H1 (cell line): ENCODE measurements around the gene KCNN4. TPM values are rescaled to one million over a fixed set of nuclear protein-coding genes. Genes with fewer than 3 reads are reported as not detected.

Source experiments
- CTCF ChIA-PET: fragments of 300-600 bp; sonication (Branson Sonifier 250); formaldehyde crosslinking; loops from one replicate; lab custom pipeline; 2021; ENCODE audit not compliant: partially characterized antibody; lab: Charles Lee
- POLR2A ChIA-PET: fragments of 300-600 bp; sonication (Branson Sonifier 250); formaldehyde crosslinking; loops from one replicate; lab custom pipeline; 2021; ENCODE audit warnings: inconsistent platforms; ENCODE audit not compliant: partially characterized antibody; lab: Charles Lee
- DNase-seq, 2 experiments: peaks; one replicate each; pipeline versions ENCODE4 v3.0.0 to v3.0.0-alpha.2; 2010 to 2022; ENCODE audit warnings: low spot score in 2 of 2, low read depth in 1 of 2, mixed read lengths in 1 of 2
- FAIRE-seq: peaks from 2 replicates; lab custom pipeline; 2011; peaks lifted over from hg19 to GRCh38; lab: Jason Lieb, UNC
- H2AFZ ChIP-seq: 2 replicates; pipeline ENCODE4 v1.8.1; 2012; ENCODE audit warnings: low read length, inconsistent platforms
- H2AK5ac ChIP-seq: 2 replicates; pipeline ENCODE4 v1.6.1; 2013; ENCODE audit warnings: low read depth, low read length
- H2BK120ac ChIP-seq: replicated peaks from 2 replicates; pipeline ENCODE3; 2013; ENCODE audit warnings: low read depth, low read length, inconsistent platforms
- H2BK12ac ChIP-seq: 2 replicates; pipeline ENCODE4 v1.6.1; 2013; ENCODE audit warnings: low read depth, low read length
- H2BK15ac ChIP-seq: 2 replicates; pipeline ENCODE4 v1.6.1; 2013; ENCODE audit warnings: low read length
- H2BK20ac ChIP-seq: 2 replicates; pipeline ENCODE4 v1.6.1; 2013; ENCODE audit warnings: low read length
- H2BK5ac ChIP-seq: 2 replicates; pipeline ENCODE4 v1.6.1; 2013; ENCODE audit warnings: low read depth, low read length
- H3K14ac ChIP-seq: 2 replicates; pipeline ENCODE4 v1.6.1; 2013; ENCODE audit warnings: inconsistent platforms; ENCODE audit not compliant: insufficient read length
- H3K18ac ChIP-seq: 2 replicates; pipeline ENCODE4 v1.6.1; 2013; ENCODE audit warnings: low read length; ENCODE audit errors: extremely low read depth
- H3K23ac ChIP-seq: 2 replicates; pipeline ENCODE4 v1.6.1; 2013; ENCODE audit warnings: inconsistent platforms; ENCODE audit not compliant: insufficient read length
- H3K23me2 ChIP-seq: 2 replicates; pipeline ENCODE4 v1.6.1; 2013; ENCODE audit warnings: low read depth, low read length
- H3K27ac ChIP-seq: 2 replicates; pipeline ENCODE4 v1.6.1; 2011; ENCODE audit warnings: low read depth, low read length, inconsistent platforms
- H3K27me3 ChIP-seq, 4 experiments: replicated peaks in 1 of 4; 1 replicate in 1 of 4; 2 replicates in 3 of 4; pipeline versions ENCODE4 v1.6.1 to v1.8.1; 2011 to 2013; ENCODE audit warnings: low read length in 3 of 4, mild to moderate bottlenecking in 3 of 4, inconsistent platforms in 2 of 4, mixed read lengths in 2 of 4, moderate library complexity in 1 of 4; ENCODE audit not compliant: control insufficient read depth in 3 of 4, insufficient read depth in 3 of 4; ENCODE audit errors: extremely low read depth in 1 of 4
- H3K36me3 ChIP-seq, 4 experiments: 2 replicates each; pipeline versions ENCODE4 v1.6.1 to v1.8.1; 2011 to 2013; ENCODE audit warnings: mild to moderate bottlenecking in 4 of 4, low read length in 3 of 4, moderate library complexity in 2 of 4, control low read depth in 1 of 4, inconsistent platforms in 1 of 4; ENCODE audit not compliant: insufficient read depth in 4 of 4, control insufficient read depth in 2 of 4
- H3K4ac ChIP-seq: replicated peaks from 2 replicates; pipeline ENCODE3; 2013; ENCODE audit warnings: low read length, low read depth, mixed read lengths, inconsistent platforms; ENCODE audit not compliant: insufficient read length
- H3K4me1 ChIP-seq, 4 experiments: replicated peaks in 1 of 4; 1 replicate in 1 of 4; 2 replicates in 3 of 4; pipeline versions ENCODE4 v1.6.1 to v1.8.1; 2011 to 2013; ENCODE audit warnings: low read length in 3 of 4, inconsistent platforms in 2 of 4, mixed read lengths in 1 of 4; ENCODE audit not compliant: insufficient read depth in 4 of 4, control insufficient read depth in 3 of 4
- H3K4me2 ChIP-seq, 2 experiments: 2 replicates each; pipeline versions ENCODE4 v1.6.1 to v1.8.1; 2011 to 2013; ENCODE audit warnings: low read depth in 2 of 2, low read length in 2 of 2, control low read depth in 1 of 2, inconsistent platforms in 1 of 2, mild to moderate bottlenecking in 1 of 2; ENCODE audit not compliant: insufficient read depth in 1 of 2
- H3K4me3 ChIP-seq, 4 experiments: fragments of 200-600, 300-600 bp in 1 of 4; sonication (generic), shearing (Covaris generic), sonication (Bioruptor Twin) in 1 of 4; 2 replicates each; pipeline versions ENCODE4 v1.5.1 to v1.8.1; 2011 to 2016; ENCODE audit warnings: low read length in 4 of 4, low read depth in 3 of 4, control low read depth in 2 of 4, inconsistent platforms in 2 of 4, mild to moderate bottlenecking in 2 of 4, mixed read lengths in 1 of 4, moderate library complexity in 1 of 4; ENCODE audit not compliant: insufficient read depth in 2 of 4; ENCODE audit errors: extremely low read depth in 1 of 4
- H3K56ac ChIP-seq: replicated peaks from 2 replicates; pipeline ENCODE3; 2013; ENCODE audit warnings: low read depth, mild to moderate bottlenecking, mixed read lengths, low read length, inconsistent platforms; ENCODE audit not compliant: insufficient read length
- H3K79me1 ChIP-seq: 2 replicates; pipeline ENCODE4 v1.6.1; 2013; ENCODE audit warnings: low read depth, low read length, control low read depth
- H3K79me2 ChIP-seq, 2 experiments: 2 replicates each; pipeline versions ENCODE4 v1.6.1 to v1.8.1; 2012 to 2013; ENCODE audit warnings: low read length in 2 of 2, mild to moderate bottlenecking in 2 of 2, inconsistent platforms in 1 of 2; ENCODE audit not compliant: insufficient read depth in 2 of 2, control insufficient read depth in 1 of 2
- H3K9ac ChIP-seq, 4 experiments: replicated peaks in 1 of 4; 1 replicate in 1 of 4; 2 replicates in 3 of 4; pipeline versions ENCODE4 v1.6.1 to v1.8.1; 2011 to 2013; ENCODE audit warnings: low read depth in 3 of 4, low read length in 3 of 4, control low read depth in 2 of 4, mild to moderate bottlenecking in 2 of 4, moderate library complexity in 2 of 4, inconsistent platforms in 1 of 4; ENCODE audit errors: extremely low read depth in 1 of 4
- H3K9me3 ChIP-seq, 2 experiments: 2 replicates each; pipeline versions ENCODE4 v1.6.1 to v1.8.1; 2012 to 2013; ENCODE audit warnings: mild to moderate bottlenecking in 2 of 2, moderate library complexity in 2 of 2, control low read depth in 1 of 2, inconsistent platforms in 1 of 2, low read depth in 1 of 2, low read length in 1 of 2, mixed read lengths in 1 of 2; ENCODE audit not compliant: insufficient read depth in 2 of 2
- H4K20me1 ChIP-seq, 2 experiments: replicated peaks in 1 of 2; 2 replicates each; pipeline versions ENCODE3 to v1.8.1; 2011 to 2013; ENCODE audit warnings: inconsistent platforms in 2 of 2, low read length in 2 of 2, mild to moderate bottlenecking in 1 of 2; ENCODE audit not compliant: insufficient read depth in 2 of 2, control insufficient read depth in 1 of 2
- H4K5ac ChIP-seq: 2 replicates; pipeline ENCODE4 v1.6.1; 2013; ENCODE audit warnings: low read length, low read depth, mixed read lengths, inconsistent platforms; ENCODE audit not compliant: insufficient read length
- H4K8ac ChIP-seq: 2 replicates; pipeline ENCODE4 v1.8.0; 2013; ENCODE audit warnings: mild to moderate bottlenecking, moderate library complexity, low read length, inconsistent platforms; ENCODE audit not compliant: insufficient read depth; ENCODE audit errors: extremely low read depth
- H4K91ac ChIP-seq: replicated peaks from 2 replicates; pipeline ENCODE3; 2013; ENCODE audit warnings: low read length, mixed read lengths, inconsistent platforms; ENCODE audit not compliant: insufficient read length
- KDM5A ChIP-seq: fragments of 200-600 bp; IDR thresholded peaks from 2 replicates; pipeline ENCODE4 v1.7.1; 2012; ENCODE audit warnings: mild to moderate bottlenecking, low read length, inconsistent platforms, mixed read lengths
- POLR2A ChIP-seq, 2 experiments: IDR thresholded peaks; 1 replicate in 1 of 2; 2 replicates in 1 of 2; pipeline ENCODE4 v1.6.1; 2011; ENCODE audit warnings: low read depth in 2 of 2, low read length in 2 of 2, mild to moderate bottlenecking in 2 of 2; ENCODE audit errors: control extremely low read depth in 1 of 2
- POU5F1 ChIP-seq: IDR thresholded peaks from 2 replicates; pipeline ENCODE4 v1.6.1; 2011; ENCODE audit warnings: low read depth, mild to moderate bottlenecking, low read length, moderate library complexity
- RAD21 ChIP-seq, 2 experiments: IDR thresholded peaks in 1 of 2; conservative IDR thresholded peaks in 1 of 2; 2 replicates each; pipeline ENCODE4 v1.6.1; 2011; ENCODE audit warnings: low read depth in 2 of 2, low read length in 2 of 2, improper control_type of control experiment in 1 of 2, inconsistent platforms in 1 of 2, mild to moderate bottlenecking in 1 of 2, moderate library complexity in 1 of 2
- SIN3A ChIP-seq, 2 experiments: IDR thresholded peaks in 1 of 2; conservative IDR thresholded peaks in 1 of 2; 2 replicates each; pipeline ENCODE4 v1.6.1; 2011 to 2012; ENCODE audit warnings: low read length in 2 of 2, improper control_type of control experiment in 1 of 2, low read depth in 1 of 2, mild to moderate bottlenecking in 1 of 2
- SIRT6 ChIP-seq: IDR thresholded peaks from one replicate; pipeline ENCODE4 v1.7.1; 2012; ENCODE audit warnings: low read length, inconsistent platforms
- WGBS, 2 experiments: shearing (Covaris generic) in 1 of 2; methylation state at CpG; one replicate each; pipeline versions ENCODE4 v1.1.6 to v1.1.7; 2013 to 2015; ENCODE audit warnings: low lambda C conversion rate in 2 of 2, mixed read lengths in 2 of 2, inconsistent platforms in 1 of 2, low coverage in 1 of 2, missing lambda C conversion rate in 1 of 2; ENCODE audit not compliant: insufficient replicate concordance in 2 of 2, insufficient coverage in 1 of 2, insufficient read length in 1 of 2; ENCODE audit errors: extremely low coverage in 1 of 2, missing lambda C conversion rate in 1 of 2; 5-methylcytosine and 5-hydroxymethylcytosine counted together
- polyA plus RNA-seq, 7 experiments: library from polyadenylated mRNA; depleted of rRNA in 3 of 7; stranded (reverse) in 5 of 7; unstranded in 2 of 7; fragments of >200 nt in 5 of 7; fragments of 200-250 nt in 2 of 7; gene quantifications; 1 replicate in 5 of 7; 2 replicates in 1 of 7; 4 replicates in 1 of 7; pipeline versions ENCODE4 v1.2.1 to v1.2.3, GENCODE V29; 2011 to 2013; ENCODE audit warnings: missing spikeins in 2 of 7, mixed read lengths in 2 of 7
- total RNA-seq: library from RNA; stranded (reverse); fragmentation: NEBNext Ultra II Directional; extraction: Animal tissue kit (Norgen Biotek cat#: 25700); gene quantifications from 2 replicates; pipeline ENCODE4 v1.2.1, GENCODE V29; 2021
- TF ChIP-seq, protein P1 (sequence below): IDR thresholded peaks from 2 replicates; pipeline ENCODE4 v1.6.1; 2011; ENCODE audit warnings: low read depth, mild to moderate bottlenecking, low read length; ENCODE audit not compliant: insufficient read depth

KCNN4 gene
- total and polyA plus RNA-seq, 2 of the 8 experiments (the other 6 are each of a cell fraction or from before 2014, with no cell fraction given) = 0.78 to 1.5 TPM

DNA sequence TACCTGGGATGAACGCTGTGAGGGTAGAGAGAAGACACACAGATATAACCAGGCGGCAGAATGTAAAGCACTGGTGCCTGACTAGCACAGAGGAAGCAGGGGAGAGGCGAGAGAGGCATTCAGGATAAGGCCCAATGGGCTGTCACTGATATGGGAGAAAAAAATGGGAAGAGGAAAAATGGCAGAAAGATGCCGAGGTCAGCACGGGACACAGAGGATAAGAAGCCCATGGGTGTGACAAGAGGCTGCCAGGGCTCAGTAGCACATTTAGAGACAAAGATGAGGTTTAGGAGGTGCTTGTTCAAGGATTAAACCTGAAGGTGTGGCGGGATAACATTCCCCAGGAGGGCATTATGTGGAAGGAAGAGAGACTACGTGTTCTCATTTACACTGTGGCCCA, 31.6 kb downstream of the KCNN4 start:
- CTCF ChIA-PET = interaction anchor here (1.3 to 30.4 kb wide), 2 partner anchors 10 to 31 kb away, joined by 4 to 703 read pairs; partner anchors contain the start of gene KCNN4
- H3K79me1 ChIP-seq = peaks cover 3% of the 10 kb centered on the region; the same call in 1 of the 2 replicates
- POLR2A ChIA-PET = interaction anchor here (1.0 kb wide), 1 partner anchor 19 kb away, joined by 3 read pairs; no protein-coding TSS in a partner anchor
- no peaks in the 10 kb centered on the region for H3K4me1 ChIP-seq
- no peak overlapping the region for H2BK20ac ChIP-seq
- no peak overlapping the region for H3K4me2 ChIP-seq
- no peak overlapping the region for H3K18ac ChIP-seq
- H3K56ac ChIP-seq = no peak overlapping the region
- no peak overlapping the region for H3K23ac ChIP-seq
- 95% methylated on average over 7 of the region's 7 CpGs; no CpG with 5 or more reads in 1 of the 2 experiments for WGBS, 2 experiments
- H3K9ac ChIP-seq = no peak overlapping the region
- H4K8ac ChIP-seq = no peak overlapping the region
- no peaks in the 10 kb centered on the region for H4K20me1 ChIP-seq
- H3K4ac ChIP-seq = no peak overlapping the region
- H2AK5ac ChIP-seq = no peak overlapping the region
- no peak overlapping the region for H2BK5ac ChIP-seq
- H3K36me3 ChIP-seq = peaks cover 18 to 39% (median 29%) of the 10 kb centered on the region in 4 experiments
- no peaks in the 10 kb centered on the region for H3K27me3 ChIP-seq
- DNase-seq (no peak), FAIRE-seq (no peak)
- no peak overlapping the region for H2BK15ac ChIP-seq
- no peaks in the 10 kb centered on the region; the same call in 1 of the 2 replicates for H3K23me2 ChIP-seq
- no peak overlapping the region for H2AFZ ChIP-seq
- H3K9me3 ChIP-seq = no peaks in the 10 kb centered on the region
- H2BK12ac ChIP-seq = no peak overlapping the region
- H2BK120ac ChIP-seq = no peak overlapping the region
- no peak overlapping the region for H4K91ac ChIP-seq
- no peak overlapping the region for H3K4me3 ChIP-seq
- H3K27ac ChIP-seq = no peak overlapping the region
- no peak overlapping the region for H3K14ac ChIP-seq
- peaks cover 0 to 13% of the 10 kb centered on the region in 2 experiments; a peak in 1 of 4 replicates for H3K79me2 ChIP-seq
- no peak overlapping the region for H4K5ac ChIP-seq
- TF ChIP-seq, protein P1, sequence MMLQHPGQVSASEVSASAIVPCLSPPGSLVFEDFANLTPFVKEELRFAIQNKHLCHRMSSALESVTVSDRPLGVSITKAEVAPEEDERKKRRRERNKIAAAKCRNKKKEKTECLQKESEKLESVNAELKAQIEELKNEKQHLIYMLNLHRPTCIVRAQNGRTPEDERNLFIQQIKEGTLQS = no peak
- TF ChIP-seq KDM5A (no peak), SIRT6 (no peak), POU5F1 (no peak), SIN3A (conservative IDR thresholded peaks at IDR 0.05 in 1 of 2, IDR thresholded peaks at IDR 0.05 in 1 of 2; ENCODE audit: low read depth in 1 of 2, low read length in 2 of 2) (no peak), RAD21 (IDR thresholded peaks at IDR 0.05 in 1 of 2, conservative IDR thresholded peaks at IDR 0.05 in 1 of 2; ENCODE audit: low read depth in 2 of 2, low read length in 2 of 2) (no peak), POLR2A (IDR thresholded peaks at IDR 0.05; ENCODE audit: control extremely low read depth in 1 of 2, low read depth in 2 of 2, low read length in 2 of 2) (no peak)
